ENCODE measurements around the gene SMIM1.

DNA sequence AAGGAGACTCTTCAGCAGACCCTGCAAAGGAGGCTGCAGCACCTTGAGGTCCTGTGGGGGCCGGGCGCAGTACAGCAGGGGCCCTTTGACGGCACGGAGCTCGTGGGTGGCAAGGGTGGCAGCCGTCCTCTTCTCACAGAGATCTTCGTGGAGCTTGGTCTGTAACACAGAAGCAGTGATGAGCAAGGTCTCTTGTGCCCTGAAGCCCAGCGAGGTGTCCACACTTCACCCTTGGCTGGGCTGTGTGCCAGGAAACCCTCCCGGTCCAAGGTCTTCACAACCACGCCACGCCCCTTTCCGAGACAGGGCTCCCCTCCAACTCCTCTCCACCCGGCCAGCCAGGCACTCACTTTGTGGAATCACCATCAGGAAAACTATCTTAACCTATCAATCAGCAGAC, 12.5 kb downstream of the SMIM1 start:
- no peak for TF ChIP-seq CTCF (conservative IDR thresholded peaks at IDR 0.05 in 1 of 2, IDR thresholded peaks at IDR 0.05 in 1 of 2; ENCODE audit: low read depth in 1 of 2, low read length in 2 of 2)
- no peak for TF ChIP-seq EZH2 (IDR thresholded peaks at IDR 0.05; ENCODE audit: low read length, missing control alignments)

Data from fibroblast of lung (primary cell).